Measurements from ENCODE around the gene STX18. TPM values are rescaled to one million over a fixed set of nuclear protein-coding genes. Genes with fewer than 3 reads are reported as not detected.
A peak's percentile ranks its signal among the peaks of the same experiment; 100 is the strongest.
"Not testable (repeated sequence)": the region's sequence is repeated elsewhere in the genome, so short reads cannot be mapped to it uniquely, and the experiment has no call there.

STX18 gene
- total RNA-seq, 1 donor from 2014 or later, result 36.5 TPM

- intact Hi-C loops (cut with DNase I), result no loop called here
- H3K9me3 ChIP-seq, result no peaks in the 10 kb centered on the region
- no peak for TF ChIP-seq CTCF (IDR thresholded peaks at IDR 0.05)
- H3K4me3 ChIP-seq, result no peak overlapping the region
- ATAC-seq (no peak), DNase-seq (no peak)
- peaks cover 8% of the 10 kb centered on the region for H3K4me1 ChIP-seq
- no peaks in the 10 kb centered on the region for H3K36me3 ChIP-seq
- no peak overlapping the region for H3K27ac ChIP-seq
- H3K27me3 ChIP-seq (ENCODE audit: low read depth), result no peaks in the 10 kb centered on the region
These were observed 34.9 kb downstream of the STX18 start for GRCh38 chr4:4506961-4507360.

GRCh38 chr4:4505211-4505610 lies 36.6 kb downstream of the STX18 start:
- H3K4me1 ChIP-seq; H3K27ac ChIP-seq; H3K27me3 ChIP-seq (ENCODE audit: low read depth); H3K9me3 ChIP-seq; H3K4me3 ChIP-seq; H3K36me3 ChIP-seq; DNase-seq; intact Hi-C loops (cut with DNase I); ATAC-seq: not testable (repeated sequence)

GRCh38 chr4:4504783-4505182 lies 37.1 kb downstream of the STX18 start:
- no peaks in the 10 kb centered on the region for H3K9me3 ChIP-seq
- DNase-seq (no peak), ATAC-seq (no peak)
- H3K4me1 ChIP-seq, result peaks cover 8% of the 10 kb centered on the region
- intact Hi-C loops (cut with DNase I), result no loop called here
- no peak overlapping the region for H3K27ac ChIP-seq
- H3K4me3 ChIP-seq, result no peak overlapping the region
- no peak for TF ChIP-seq CTCF (IDR thresholded peaks at IDR 0.05)
- H3K36me3 ChIP-seq, result no peaks in the 10 kb centered on the region
- H3K27me3 ChIP-seq (ENCODE audit: low read depth), result no peaks in the 10 kb centered on the region

- Histone ChIP-seq H3K4me3 (peak overlapping the region; percentile 7), H3K27ac (no peak overlapping the region), H3K4me1 (peaks cover 8% of the 10 kb centered on the region), H3K9me3 (no peaks in the 10 kb centered on the region), H3K36me3 (no peaks in the 10 kb centered on the region), H3K27me3 (ENCODE audit: low read depth) (no peaks in the 10 kb centered on the region)
- no peak for ATAC-seq
- intact Hi-C loops (cut with DNase I), result no loop called here
- no peak for DNase-seq
- no peak for TF ChIP-seq CTCF (IDR thresholded peaks at IDR 0.05)
These were observed 39.0 kb downstream of the STX18 start for GRCh38 chr4:4502694-4503311.

- Histone ChIP-seq H3K36me3 (no peaks in the 10 kb centered on the region), H3K4me3 (no peak overlapping the region)
- no peak for TF ChIP-seq CTCF (IDR thresholded peaks at IDR 0.05)
These were observed 40.2 kb downstream of the STX18 start for GRCh38 chr4:4501679-4502078.

GRCh38 chr4:4499438-4500123 lies 42.3 kb downstream of the STX18 start:
- Histone ChIP-seq H3K4me1 (peaks cover 8% of the 10 kb centered on the region), H3K36me3 (no peaks in the 10 kb centered on the region), H3K27me3 (ENCODE audit: low read depth) (no peaks in the 10 kb centered on the region), H3K4me3 (no peak overlapping the region), H3K9me3 (no peaks in the 10 kb centered on the region), H3K27ac (no peak overlapping the region)
- DNase-seq, result no peak
- no peak for ATAC-seq
- intact Hi-C loops (cut with DNase I), result no loop called here
- no peak for TF ChIP-seq CTCF (IDR thresholded peaks at IDR 0.05)

More at GRCh38 chr4:4501679-4502078, 40.2 kb downstream of the STX18 start:
- Histone ChIP-seq H3K27me3 (ENCODE audit: low read depth) (no peaks in the 10 kb centered on the region), H3K4me1 (peaks cover 8% of the 10 kb centered on the region), H3K27ac (no peak overlapping the region), H3K9me3 (no peaks in the 10 kb centered on the region)
- no peak for DNase-seq
- ATAC-seq, result no peak
- intact Hi-C loops (cut with DNase I), result no loop called here

All from lower lobe of right lung (tissue), 2 donors.